Heart left ventricle (tissue), 16 donors: ENCODE results near the gene PDK2. TPM values are rescaled to one million over a fixed set of nuclear protein-coding genes. Genes with fewer than 3 reads are reported as not detected.

Experiments
- ATAC-seq, 4 donors: fragments of 200-7000 bp; cut with Tn5 transposase; one replicate each; pipeline ENCODE4 v1.9.1; 2020 to 2022; ENCODE audit warnings: moderate library complexity in 4 of 4, mild to moderate bottlenecking in 3 of 4, moderate number of reproducible peaks in 1 of 4
- DNase-seq, 5 donors: peaks; one replicate each; pipeline ENCODE4 v3.0.0-alpha.2; 2020
- H3K27ac ChIP-seq, 12 donors: fragments of 200-600 bp; sonication (generic) in 4 of 12; one replicate each; pipeline versions ENCODE4 v1.5.0 to v1.8.0; 2016 to 2022; ENCODE audit warnings: mild to moderate bottlenecking in 2 of 12
- H3K27me3 ChIP-seq, 9 donors: fragments of 200-600 bp; sonication (generic) in 2 of 9; one replicate each; pipeline versions ENCODE4 v1.5.1 to v1.8.0; 2016 to 2022; ENCODE audit warnings: mild to moderate bottlenecking in 3 of 9
- H3K36me3 ChIP-seq, 9 donors: fragments of 200-600 bp; sonication (generic) in 2 of 9; one replicate each; pipeline versions ENCODE4 v1.5.0 to v1.8.0; 2018 to 2022; ENCODE audit warnings: mild to moderate bottlenecking in 2 of 9
- H3K4me1 ChIP-seq, 12 donors: fragments of 200-600 bp; sonication (generic) in 4 of 12; one replicate each; pipeline versions ENCODE4 v1.5.0 to v1.8.0; 2016 to 2022; ENCODE audit warnings: mild to moderate bottlenecking in 3 of 12
- H3K4me3 ChIP-seq, 12 donors: fragments of 200-600 bp; sonication (generic) in 4 of 12; one replicate each; pipeline versions ENCODE4 v1.5.0 to v1.8.0; 2017 to 2022; ENCODE audit warnings: mild to moderate bottlenecking in 9 of 12, moderate library complexity in 4 of 12
- H3K9me3 ChIP-seq, 12 donors: fragments of 200-600 bp; sonication (generic) in 4 of 12; one replicate each; pipeline versions ENCODE4 v1.5.0 to v1.8.0; 2016 to 2022; ENCODE audit warnings: mild to moderate bottlenecking in 1 of 12
- POLR2A ChIP-seq, 2 donors: fragments of 450-650 bp; IDR thresholded peaks; one replicate each; pipeline ENCODE4 v1.6.1; 2017; ENCODE audit warnings: antibody characterized with exemption in 2 of 2, mild to moderate bottlenecking in 2 of 2, moderate library complexity in 2 of 2
- WGBS, 4 donors: extraction: QIAGEN DNeasy Blood & Tissue Kit in 2 of 4; methylation state at CpG; one replicate each; pipeline versions ENCODE4 v1.1.5 to v1.1.7; 2013 to 2018; 5-methylcytosine and 5-hydroxymethylcytosine counted together
- intact Hi-C, 10 donors: fragments of 100-400 bp; cut with DNase I; formaldehyde crosslinking; loops; one replicate each; pipeline versions ENCODE4 v1.11.1 to v1.14.2; 2022
- polyA plus RNA-seq, 2 donors: library from polyadenylated mRNA; stranded (reverse); fragments of 200-250 nt; gene quantifications; one replicate each; pipeline ENCODE4 v1.2.3, GENCODE V29; 2013
- total RNA-seq, 9 donors: library from RNA; depleted of rRNA in 2 of 9; stranded (reverse); fragments of >200 nt in 2 of 9; fragmentation: NEBNext Ultra II Directional in 3 of 9; extraction: Animal tissue kit (Norgen Biotek cat#: 25700) in 3 of 9; gene quantifications; one replicate each; pipeline versions ENCODE4 v1.1.0 to v1.2.4, GENCODE V29; 2016 to 2023
- TF ChIP-seq, protein P1 (sequence below), 12 donors: fragments of 200-600 bp; sonication (generic) in 4 of 12; IDR thresholded peaks; one replicate each; pipeline versions ENCODE4 v1.5.0 to v1.8.0; 2018 to 2022; ENCODE audit warnings: antibody characterized with exemption in 12 of 12, mild to moderate bottlenecking in 5 of 12
- donor health status: ischemic (EF 13 %, LVEDD 7.1; RV severe dilation, severe dysfunction).
- donor health status: healthy with polysubstance abuse.
- donor health status: DM: no; HTN: yes; CAD: no.
- donor health status: DM: no; HTN: no; CAD: no.
- donor health status: ischemic (EF 25% LVEDD 6.9; RV normal size, moderate dysfunction).
- donor health status: ischemic (EF 25% LVEDD 5.7; RV mildly dilated, moderate dysfunction).
- donor health status: healthy.
- donor health status: DM: yes; HTN: yes; CAD: no.
- donor health status: ischemic (EF 35%, LVEDD 5.7; RV mildly dilated, moderate dysfunction).
- donor health status: nonischemic (EF 11% LVEDD 7.7; RV severe dilation, severe dysfunction).
- donor health status: DM: yes; HTN: yes; CAD: no.
- donor health status: PGD.
- donor health status: ischemic (EF 29% LVEDD 5.4; RV normal size, mild dysfunction).
- donor health status: nonischemic (EF 23%, LVEDD 6.1; RV moderate dilation, normal function).

Gene PDK2
- total and polyA plus RNA-seq, 11 donors, result 125 to 490 (median 187) TPM

GRCh38 chr17:50109785-50110184 lies 14.6 kb downstream of the PDK2 start:
- Histone ChIP-seq H3K4me3 (no peak overlapping the region), H3K27ac (peak overlapping the region in 11 of 12 donors; percentile 85 to 99 (median 95)), H3K9me3 (no peaks in the 10 kb centered on the region), H3K27me3 (no peaks in the 10 kb centered on the region), H3K36me3 (peaks cover 0 to 60% (median 49%) of the 10 kb centered on the region in 9 donors), H3K4me1 (peaks cover 6 to 55% (median 32%) of the 10 kb centered on the region in 12 donors)
- TF ChIP-seq POLR2A (IDR thresholded peaks at IDR 0.05), result no peak
- TF ChIP-seq, protein P1, sequence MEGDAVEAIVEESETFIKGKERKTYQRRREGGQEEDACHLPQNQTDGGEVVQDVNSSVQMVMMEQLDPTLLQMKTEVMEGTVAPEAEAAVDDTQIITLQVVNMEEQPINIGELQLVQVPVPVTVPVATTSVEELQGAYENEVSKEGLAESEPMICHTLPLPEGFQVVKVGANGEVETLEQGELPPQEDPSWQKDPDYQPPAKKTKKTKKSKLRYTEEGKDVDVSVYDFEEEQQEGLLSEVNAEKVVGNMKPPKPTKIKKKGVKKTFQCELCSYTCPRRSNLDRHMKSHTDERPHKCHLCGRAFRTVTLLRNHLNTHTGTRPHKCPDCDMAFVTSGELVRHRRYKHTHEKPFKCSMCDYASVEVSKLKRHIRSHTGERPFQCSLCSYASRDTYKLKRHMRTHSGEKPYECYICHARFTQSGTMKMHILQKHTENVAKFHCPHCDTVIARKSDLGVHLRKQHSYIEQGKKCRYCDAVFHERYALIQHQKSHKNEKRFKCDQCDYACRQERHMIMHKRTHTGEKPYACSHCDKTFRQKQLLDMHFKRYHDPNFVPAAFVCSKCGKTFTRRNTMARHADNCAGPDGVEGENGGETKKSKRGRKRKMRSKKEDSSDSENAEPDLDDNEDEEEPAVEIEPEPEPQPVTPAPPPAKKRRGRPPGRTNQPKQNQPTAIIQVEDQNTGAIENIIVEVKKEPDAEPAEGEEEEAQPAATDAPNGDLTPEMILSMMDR (IDR thresholded peaks at IDR 0.05), result no peak
- 69 to 88% (median 80%) methylated on average over 9 to 19 of the region's 19 CpGs for WGBS, 4 donors
- ATAC-seq (no peak), DNase-seq (no peak)
- intact Hi-C loops, result loop anchor here in 3 of 10 donors (5.0 to 10.0 kb wide), 5 partner anchors 38 to 255 kb away; partner anchors contain the start of gene SGCA (in 2 of the 3)

DNA sequence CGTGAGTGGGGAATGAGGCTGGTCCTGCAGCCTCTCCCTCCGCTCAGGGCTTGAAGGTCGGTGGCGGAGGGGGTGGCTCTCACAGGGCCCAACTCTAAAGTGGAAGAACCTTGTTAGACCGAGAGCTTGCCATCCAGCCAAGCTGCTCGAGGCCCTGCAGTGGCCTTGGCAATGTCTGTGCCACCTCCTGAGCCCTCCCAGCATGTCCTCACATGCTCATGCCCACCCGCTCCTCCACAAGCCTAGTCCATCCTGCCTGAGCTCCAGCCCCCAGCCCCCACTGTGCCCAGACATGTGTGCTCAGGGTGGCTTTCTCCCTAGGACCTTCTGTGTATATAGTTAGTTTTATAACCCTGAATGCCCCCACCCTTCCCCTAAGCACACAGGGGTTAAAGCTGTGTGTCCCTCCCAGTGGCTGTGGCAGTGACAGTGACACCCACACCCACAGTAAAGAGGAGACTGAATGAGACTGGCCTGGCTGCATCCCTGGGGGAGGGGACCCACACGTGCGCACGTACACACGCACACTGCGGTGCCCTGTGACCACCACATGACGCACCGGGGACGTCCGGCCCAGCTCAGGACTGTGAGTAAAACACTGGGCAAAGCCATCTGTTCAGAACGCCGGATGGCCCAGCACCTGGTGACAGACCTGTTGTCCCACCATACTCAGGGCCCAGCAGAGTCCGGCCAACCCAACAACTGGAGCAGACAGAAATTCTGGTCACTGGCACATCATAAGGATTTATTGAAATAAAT lies 15.6 kb downstream of the PDK2 start:
- peaks cover 6 to 65% (median 32%) of the 10 kb centered on the region in 12 donors for H3K4me1 ChIP-seq
- no peak overlapping the region for H3K4me3 ChIP-seq
- H3K27me3 ChIP-seq, result peaks cover 0 to 5% (median 0%) of the 10 kb centered on the region in 9 donors
- H3K36me3 ChIP-seq, result peaks cover 0 to 51% (median 42%) of the 10 kb centered on the region in 9 donors
- ATAC-seq (peak; percentile 49 to 71 (median 68)), DNase-seq (peak; percentile 61 to 92 (median 84))
- TF ChIP-seq, protein P1 (IDR thresholded peaks at IDR 0.05), result no peak
- TF ChIP-seq POLR2A (IDR thresholded peaks at IDR 0.05), result peak in 1 of 2 donors; percentile 53
- no peaks in the 10 kb centered on the region for H3K9me3 ChIP-seq
- 47 to 65% (median 61%) methylated on average over 19 of the region's 19 CpGs for WGBS, 4 donors
- intact Hi-C loops, result loop anchor here in 4 of 10 donors (1.0 to 10.0 kb wide), 5 partner anchors 15 to 67 kb away; partner anchors contain the start of genes SGCA (in 2 of the 4) and PDK2 (in 1 of the 4)
- H3K27ac ChIP-seq, result peak overlapping the region; percentile 85 to 99 (median 95)

DNA sequence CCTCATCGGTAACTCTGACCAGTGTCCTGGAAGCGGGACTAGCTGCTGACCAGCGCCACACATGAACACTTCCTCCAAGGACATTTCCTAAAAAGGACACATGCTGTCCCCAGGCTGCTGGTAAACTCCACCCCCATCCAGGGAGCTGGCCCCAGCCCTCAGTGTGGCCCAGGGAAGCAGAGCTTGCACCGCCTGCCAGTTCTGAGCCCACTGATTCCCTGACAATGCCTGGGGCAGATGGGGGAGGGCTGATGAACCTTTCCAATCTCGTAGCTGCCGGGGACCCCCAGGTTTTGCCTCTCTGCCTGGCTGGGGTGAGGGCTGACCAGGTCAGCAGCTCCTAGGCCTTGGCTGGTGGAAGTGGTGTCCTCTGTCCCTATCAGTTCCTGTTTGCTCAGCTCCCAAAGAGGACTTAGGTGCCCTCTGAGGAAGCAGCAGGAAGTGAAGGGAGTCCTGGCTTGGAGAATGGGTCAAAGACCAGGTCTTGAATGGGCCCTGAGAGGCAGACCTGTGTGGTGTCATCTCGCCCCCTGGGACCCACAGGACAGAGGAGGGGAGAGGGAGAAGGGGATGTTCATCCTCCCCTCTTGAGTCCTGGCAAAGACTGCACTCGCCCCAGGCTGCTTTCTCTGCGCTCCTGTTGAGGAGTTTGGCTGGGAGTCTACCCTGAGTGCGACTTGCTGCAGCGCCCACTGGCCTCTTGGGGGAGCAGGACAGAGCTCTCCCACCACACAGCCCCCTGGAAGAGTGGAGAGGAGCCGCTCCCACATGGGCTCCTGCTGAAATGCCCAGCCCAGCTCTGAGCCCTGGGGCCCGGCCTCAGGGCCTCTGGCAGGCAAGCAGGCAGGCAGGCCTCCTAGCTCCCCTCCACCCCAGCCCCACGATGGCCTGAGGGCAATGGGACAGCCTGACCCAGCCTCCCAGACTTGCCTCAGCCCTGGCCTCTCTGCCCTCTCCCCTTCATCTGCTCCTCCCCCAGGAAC lies 16.8 kb downstream of the PDK2 start:
- peak overlapping the region; percentile 85 to 99 (median 95) for H3K27ac ChIP-seq
- H3K27me3 ChIP-seq, result peaks cover 0 to 17% (median 0%) of the 10 kb centered on the region in 9 donors
- intact Hi-C loops, result loop anchor here in 4 of 10 donors (1.0 to 10.0 kb wide), 5 partner anchors 17 to 65 kb away; partner anchors contain the start of genes SGCA (in 2 of the 4) and PDK2 (in 1 of the 4)
- no peaks in the 10 kb centered on the region for H3K9me3 ChIP-seq
- ATAC-seq (peak; percentile 68 to 85 (median 79)), DNase-seq (peak; percentile 81 to 90 (median 85))
- 27 to 37% (median 34%) methylated on average over 7 to 14 of the region's 14 CpGs for WGBS, 4 donors
- peak in 1 of 2 donors; percentile 28 for TF ChIP-seq POLR2A (IDR thresholded peaks at IDR 0.05)
- TF ChIP-seq, protein P1 (IDR thresholded peaks at IDR 0.05), result no peak
- H3K4me3 ChIP-seq, result no peak overlapping the region
- H3K36me3 ChIP-seq, result peaks cover 0 to 40% (median 30%) of the 10 kb centered on the region in 9 donors
- peaks cover 6 to 76% (median 32%) of the 10 kb centered on the region in 12 donors for H3K4me1 ChIP-seq
